Hematopoietic multipotent progenitor cell (in vitro differentiated cells): ENCODE measurements around the gene LIFR. TPM values are rescaled to one million over a fixed set of nuclear protein-coding genes. Genes with fewer than 3 reads are reported as not detected.
"Not testable (repeated sequence)": the region's sequence is repeated elsewhere in the genome, so short reads cannot be mapped to it uniquely, and the experiment has no call there.

Experiments
- DNase-seq, 3 donors: peaks; one replicate each; pipeline ENCODE4 v3.0.0-alpha.2; 2011 to 2015; ENCODE audit warnings: low read depth in 2 of 3, low spot score in 2 of 3
- total RNA-seq: library from RNA; depleted of rRNA; stranded (reverse); fragments of >200 nt; gene quantifications from one replicate; pipeline ENCODE4 v1.2.3, GENCODE V29; 2012

LIFR gene, protein sequence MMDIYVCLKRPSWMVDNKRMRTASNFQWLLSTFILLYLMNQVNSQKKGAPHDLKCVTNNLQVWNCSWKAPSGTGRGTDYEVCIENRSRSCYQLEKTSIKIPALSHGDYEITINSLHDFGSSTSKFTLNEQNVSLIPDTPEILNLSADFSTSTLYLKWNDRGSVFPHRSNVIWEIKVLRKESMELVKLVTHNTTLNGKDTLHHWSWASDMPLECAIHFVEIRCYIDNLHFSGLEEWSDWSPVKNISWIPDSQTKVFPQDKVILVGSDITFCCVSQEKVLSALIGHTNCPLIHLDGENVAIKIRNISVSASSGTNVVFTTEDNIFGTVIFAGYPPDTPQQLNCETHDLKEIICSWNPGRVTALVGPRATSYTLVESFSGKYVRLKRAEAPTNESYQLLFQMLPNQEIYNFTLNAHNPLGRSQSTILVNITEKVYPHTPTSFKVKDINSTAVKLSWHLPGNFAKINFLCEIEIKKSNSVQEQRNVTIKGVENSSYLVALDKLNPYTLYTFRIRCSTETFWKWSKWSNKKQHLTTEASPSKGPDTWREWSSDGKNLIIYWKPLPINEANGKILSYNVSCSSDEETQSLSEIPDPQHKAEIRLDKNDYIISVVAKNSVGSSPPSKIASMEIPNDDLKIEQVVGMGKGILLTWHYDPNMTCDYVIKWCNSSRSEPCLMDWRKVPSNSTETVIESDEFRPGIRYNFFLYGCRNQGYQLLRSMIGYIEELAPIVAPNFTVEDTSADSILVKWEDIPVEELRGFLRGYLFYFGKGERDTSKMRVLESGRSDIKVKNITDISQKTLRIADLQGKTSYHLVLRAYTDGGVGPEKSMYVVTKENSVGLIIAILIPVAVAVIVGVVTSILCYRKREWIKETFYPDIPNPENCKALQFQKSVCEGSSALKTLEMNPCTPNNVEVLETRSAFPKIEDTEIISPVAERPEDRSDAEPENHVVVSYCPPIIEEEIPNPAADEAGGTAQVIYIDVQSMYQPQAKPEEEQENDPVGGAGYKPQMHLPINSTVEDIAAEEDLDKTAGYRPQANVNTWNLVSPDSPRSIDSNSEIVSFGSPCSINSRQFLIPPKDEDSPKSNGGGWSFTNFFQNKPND
- total RNA-seq: under 0.01 TPM

- peak in 1 of 3 donors; percentile 33 for DNase-seq
Observed at GRCh38 chr5:38556599-38557307, at the start of gene LIFR. Gene LIFR (minus strand): TSS chr5:38556646. CDS start chr5:38530647, 25,999 bp downstream.

DNA sequence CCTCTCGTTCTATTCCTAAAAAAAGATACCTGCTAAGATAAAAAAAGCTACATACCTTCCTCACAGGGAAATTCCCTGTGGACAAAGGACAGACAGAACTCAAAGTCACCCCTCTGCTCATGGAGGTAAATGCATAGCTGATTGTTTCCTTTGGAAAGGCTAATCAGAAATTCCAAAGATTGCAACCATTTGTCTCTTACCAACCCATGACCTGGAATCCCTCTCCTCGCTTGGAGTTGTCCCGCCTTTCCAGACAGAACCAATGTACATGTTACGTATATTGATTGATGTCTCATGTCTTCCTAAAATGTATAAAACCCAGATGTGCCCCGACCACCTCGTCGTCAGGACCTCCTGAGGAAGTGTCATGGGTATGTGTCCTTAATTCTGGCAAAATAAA, 49.2 kb upstream of the LIFR start:
- DNase-seq: no peak

GRCh38 chr5:38603691-38604090, 47.2 kb upstream of the LIFR start:
- no peak for DNase-seq

- DNase-seq: no peak
Observed at GRCh38 chr5:38602641-38603040, 46.2 kb upstream of the LIFR start.

DNA sequence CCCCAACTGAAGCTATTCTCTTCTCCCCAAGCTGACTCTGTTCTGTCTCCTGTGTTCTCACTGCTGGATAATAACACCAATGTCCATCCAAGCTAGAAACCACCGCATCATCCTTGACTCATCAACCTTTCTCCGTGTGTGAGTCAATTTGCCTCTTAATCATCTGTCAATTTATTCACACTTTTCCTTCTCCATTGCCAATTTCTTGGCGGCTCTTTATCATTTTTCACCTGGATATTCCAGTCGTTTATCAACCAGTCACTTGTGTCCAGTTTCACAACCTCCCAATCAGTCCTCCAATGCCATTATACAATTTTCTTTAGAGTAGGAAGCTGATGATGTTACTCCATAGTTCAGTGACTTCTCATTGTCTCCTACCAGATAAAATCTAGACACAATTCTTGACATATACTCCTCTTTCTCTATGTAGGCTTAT, 45.4 kb upstream of the LIFR start:
- no peak for DNase-seq

DNA sequence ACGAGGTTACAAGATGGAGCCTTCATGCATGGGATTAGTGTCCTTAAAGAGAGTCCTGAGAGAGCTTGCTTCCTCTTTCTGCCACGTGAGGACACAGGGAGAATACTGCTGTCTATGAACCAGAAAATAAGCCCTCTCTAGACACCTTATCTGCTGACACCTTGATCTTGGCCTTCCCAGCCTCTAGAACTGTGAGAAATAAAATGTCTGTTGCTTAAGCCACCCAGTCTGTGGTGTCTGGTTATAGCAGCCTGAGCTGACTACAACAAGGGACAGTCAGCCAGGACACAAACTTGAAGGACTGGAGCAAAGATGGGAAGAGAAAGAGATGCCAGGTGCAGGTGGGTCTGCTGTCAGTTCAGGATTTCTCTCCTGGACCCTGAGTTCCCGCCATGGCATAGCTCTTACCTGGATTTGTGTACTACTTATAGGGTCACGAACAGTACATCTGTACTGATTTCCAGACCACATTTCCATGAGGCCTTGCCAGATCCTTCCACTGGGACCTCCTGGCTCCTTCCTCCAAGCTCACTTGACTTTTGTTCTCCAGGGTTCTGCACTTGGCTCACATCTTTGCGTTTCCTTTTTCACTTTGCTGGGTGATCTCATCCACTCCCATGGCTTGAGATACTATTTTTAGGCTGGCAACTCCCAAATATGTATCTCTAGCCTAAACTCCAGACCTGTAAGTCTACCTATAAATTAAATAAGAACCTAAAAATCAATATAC, 44.9 kb upstream of the LIFR start:
- DNase-seq: no peak

- DNase-seq: no peak
Observed at GRCh38 chr5:38600329-38601045, 44.0 kb upstream of the LIFR start.

DNA sequence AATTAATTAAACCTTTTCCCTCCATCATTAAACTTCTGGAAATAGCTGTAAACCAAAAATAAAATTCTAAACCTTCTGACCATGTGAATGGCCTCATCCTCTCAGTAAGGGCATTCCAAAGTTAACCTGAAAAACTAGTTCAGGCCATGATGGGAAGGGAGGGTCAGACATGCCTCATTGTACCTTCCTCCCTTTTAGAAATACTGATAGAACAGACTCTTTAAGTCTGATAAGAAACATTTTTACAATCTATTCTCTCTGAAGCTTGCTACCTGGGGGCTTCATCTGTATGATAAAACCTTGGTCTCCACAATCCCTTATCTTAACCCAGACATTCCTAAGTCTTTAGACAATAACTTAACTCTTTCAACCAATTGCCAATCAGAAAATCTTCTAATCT, 43.3 kb upstream of the LIFR start:
- DNase-seq: not testable (repeated sequence)

DNA sequence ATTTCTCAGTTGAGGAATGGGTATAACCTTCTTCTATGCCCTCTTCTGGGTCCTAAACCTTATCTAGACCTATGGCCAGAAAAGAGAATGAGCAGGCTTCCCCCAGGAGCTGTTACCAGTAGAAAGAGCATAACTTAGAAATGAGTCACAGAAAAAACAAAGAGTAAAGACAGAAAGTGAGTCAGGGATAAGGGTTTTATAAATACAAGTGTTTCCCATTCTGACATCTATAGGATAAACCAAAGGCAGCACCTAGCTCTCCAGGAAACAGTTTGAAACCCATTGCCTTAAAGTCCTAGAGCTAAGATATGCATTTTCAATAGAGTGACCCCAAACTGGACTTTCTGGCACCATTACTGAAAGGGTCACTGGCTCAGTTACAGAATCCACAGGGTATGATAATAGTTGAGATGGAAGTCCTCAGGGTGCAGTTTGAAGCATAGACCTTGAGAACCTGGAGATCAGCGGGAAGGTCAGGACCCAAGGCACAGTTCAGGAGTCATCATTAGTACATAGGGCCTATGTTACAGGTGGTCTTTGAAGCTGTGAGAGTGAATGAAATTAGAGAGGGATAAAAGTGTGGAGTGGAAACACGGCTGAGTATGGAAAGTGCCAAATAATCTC, 42.7 kb upstream of the LIFR start:
- no peak for DNase-seq

DNA sequence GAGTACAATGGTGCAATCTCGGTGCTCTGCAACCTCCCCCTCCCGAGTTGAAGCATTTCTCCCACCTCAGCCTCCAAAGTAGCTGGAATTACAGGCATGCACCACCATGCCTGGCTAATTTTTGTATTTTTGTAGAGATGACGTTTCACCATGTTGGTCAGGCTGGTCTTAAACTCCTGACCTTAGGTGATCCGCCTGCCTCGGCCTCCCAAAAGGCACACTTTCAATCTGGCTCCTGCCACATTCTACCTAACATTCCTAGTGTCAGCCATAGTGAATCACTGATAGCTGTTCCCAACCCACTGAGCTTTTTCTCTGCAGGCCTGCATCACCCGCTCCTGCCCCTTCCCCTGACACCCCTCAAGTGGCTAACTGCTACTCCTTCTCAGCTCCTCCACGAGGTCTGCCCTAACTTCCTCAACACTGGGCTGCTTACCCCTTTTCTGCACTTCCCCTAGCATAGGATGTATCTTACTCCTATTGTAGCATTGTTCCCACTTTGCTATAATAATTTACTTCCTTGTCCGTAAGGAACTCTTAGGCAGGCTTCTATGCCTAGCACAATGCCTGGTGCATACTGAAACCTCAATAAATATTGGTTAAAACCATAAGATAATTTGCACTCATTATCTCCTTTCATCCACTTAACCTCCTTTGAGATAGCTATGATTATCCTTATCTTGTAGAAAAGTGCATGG, 42.0 kb upstream of the LIFR start:
- no peak for DNase-seq

DNA sequence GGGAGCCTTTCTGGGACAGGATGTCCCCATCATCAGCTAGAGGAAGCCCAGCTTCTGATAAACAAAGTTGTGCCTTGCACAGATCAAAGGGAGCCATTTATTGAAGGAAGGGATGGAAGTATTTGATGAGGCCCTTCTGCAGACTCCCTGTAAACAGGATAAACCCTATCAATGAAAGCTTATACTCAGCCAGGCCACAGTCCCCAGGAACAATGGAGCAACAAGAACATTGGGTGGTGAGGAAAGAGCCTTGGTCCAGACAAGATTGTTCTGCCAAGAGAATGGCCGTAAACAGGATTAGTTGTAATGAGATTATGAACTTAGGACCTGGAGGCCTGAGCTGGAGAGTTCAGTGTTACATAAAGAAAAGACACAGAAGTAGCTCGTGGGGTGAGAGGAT, 40.5 kb upstream of the LIFR start:
- no peak for DNase-seq

- no peak for DNase-seq
Observed at GRCh38 chr5:38595132-38595745, 38.8 kb upstream of the LIFR start.

GRCh38 chr5:38593959-38594358, 37.5 kb upstream of the LIFR start:
- no peak for DNase-seq

GRCh38 chr5:38591523-38591849, 35.0 kb upstream of the LIFR start:
- no peak for DNase-seq

- DNase-seq: no peak
Observed at GRCh38 chr5:38590838-38591522, 34.5 kb upstream of the LIFR start.

GRCh38 chr5:38589629-38590028, 33.2 kb upstream of the LIFR start:
- DNase-seq: no peak

GRCh38 chr5:38585816-38586215, 29.4 kb upstream of the LIFR start:
- no peak for DNase-seq
